GM12801 (cell line): Measurements from ENCODE around the gene LINS1.

Experiments
- TF ChIP-seq, protein P1 (sequence below): IDR thresholded peaks from one replicate; pipeline ENCODE4 v1.5.1; 2011; ENCODE audit warnings: control low read depth; ENCODE audit not compliant: insufficient read length; ENCODE audit errors: extremely low read depth

LINS1 gene

DNA sequence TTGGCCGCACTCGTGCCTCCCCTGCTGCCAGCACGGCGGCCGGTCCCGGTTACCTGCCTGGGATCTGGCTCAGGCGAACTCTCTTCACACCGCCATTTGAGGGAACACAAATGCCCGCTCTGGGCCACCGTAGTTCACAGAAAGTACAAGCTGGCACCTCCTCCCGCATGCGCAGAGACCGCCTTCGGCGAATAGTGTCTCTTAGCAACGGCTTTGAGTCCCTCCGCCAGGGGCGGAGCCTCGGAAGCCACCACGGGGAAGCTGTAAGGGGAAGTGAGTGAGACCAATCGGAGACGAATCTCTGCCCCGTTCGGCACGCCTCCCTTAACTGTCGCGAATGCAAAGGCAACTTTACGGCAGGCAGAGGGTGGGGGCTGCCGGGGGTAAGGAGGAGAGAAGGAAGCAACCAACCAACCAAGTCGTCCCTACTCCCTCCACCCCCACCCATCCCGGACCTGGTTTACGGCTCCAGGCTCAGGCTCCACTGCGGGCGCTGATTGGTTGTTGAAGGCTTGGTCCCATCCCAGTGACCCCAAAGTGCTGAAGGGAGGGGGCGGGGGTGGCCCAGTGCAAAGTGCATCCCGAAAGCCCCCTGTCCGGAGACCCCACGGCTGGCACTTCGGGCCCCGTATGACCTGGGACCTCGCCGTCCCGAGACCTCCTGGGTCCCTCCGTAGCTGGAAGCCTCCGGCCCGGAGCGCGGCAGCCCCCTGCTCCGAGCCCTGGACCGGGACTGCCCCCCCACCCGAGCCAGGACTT is at the start of gene LINS1, which contains the start of gene ASB7:
Gene LINS1, minus strand, starts transcription at position 121 of the 759 bp plus-strand sequence. CDS start 21,342 bp downstream, outside the sequence.
Gene ASB7, plus strand, starts transcription at position 526 of the 759 bp plus-strand sequence. CDS start 9,628 bp downstream, outside the sequence.
- TF ChIP-seq, protein P1, sequence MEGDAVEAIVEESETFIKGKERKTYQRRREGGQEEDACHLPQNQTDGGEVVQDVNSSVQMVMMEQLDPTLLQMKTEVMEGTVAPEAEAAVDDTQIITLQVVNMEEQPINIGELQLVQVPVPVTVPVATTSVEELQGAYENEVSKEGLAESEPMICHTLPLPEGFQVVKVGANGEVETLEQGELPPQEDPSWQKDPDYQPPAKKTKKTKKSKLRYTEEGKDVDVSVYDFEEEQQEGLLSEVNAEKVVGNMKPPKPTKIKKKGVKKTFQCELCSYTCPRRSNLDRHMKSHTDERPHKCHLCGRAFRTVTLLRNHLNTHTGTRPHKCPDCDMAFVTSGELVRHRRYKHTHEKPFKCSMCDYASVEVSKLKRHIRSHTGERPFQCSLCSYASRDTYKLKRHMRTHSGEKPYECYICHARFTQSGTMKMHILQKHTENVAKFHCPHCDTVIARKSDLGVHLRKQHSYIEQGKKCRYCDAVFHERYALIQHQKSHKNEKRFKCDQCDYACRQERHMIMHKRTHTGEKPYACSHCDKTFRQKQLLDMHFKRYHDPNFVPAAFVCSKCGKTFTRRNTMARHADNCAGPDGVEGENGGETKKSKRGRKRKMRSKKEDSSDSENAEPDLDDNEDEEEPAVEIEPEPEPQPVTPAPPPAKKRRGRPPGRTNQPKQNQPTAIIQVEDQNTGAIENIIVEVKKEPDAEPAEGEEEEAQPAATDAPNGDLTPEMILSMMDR, result no peak

- TF ChIP-seq, protein P1, result no peak
Measured at GRCh38 chr15:100651253-100651652, 49.3 kb upstream of the LINS1 start.

DNA sequence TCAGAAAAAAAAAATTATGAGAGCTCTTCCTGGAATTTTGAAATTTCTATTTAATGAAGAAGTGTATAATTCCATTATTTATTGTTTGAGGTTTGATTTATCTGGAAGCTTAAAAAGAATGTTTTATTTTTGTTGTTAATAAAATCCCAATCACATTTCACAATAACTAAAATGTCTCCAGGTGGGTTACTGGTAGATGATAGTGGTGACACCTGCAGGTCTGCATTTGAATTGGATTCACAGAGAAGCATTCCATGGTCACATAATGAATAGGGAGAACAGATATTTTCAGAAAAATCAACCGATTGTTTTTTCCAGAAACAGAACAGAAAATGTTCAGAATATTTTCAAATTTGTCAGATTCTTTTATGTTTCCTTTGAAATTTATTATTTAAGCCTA is 48.7 kb upstream of the LINS1 start:
- TF ChIP-seq, protein P1, result no peak

- TF ChIP-seq, protein P1, result no peak
Measured at GRCh38 chr15:100648951-100649350, 47.0 kb upstream of the LINS1 start.

DNA sequence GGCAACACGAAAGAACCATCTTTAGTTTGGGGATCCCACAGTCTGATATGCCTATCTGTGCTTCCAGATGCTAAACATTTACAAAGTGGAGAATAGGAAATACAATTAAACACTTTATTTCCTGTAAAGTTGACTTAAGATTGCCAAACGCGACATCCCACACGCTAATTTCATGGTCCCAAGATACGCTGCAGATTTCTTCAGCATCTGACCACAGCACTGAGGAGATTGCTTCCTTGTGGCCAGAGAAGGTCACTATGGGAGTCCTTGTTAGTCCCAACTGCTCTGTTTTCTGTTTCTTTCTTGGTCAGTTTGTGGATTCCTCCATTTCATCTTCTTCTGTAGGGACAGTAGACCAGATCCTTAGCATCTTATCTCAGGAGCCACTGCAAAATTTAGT is 43.7 kb upstream of the LINS1 start:
- TF ChIP-seq, protein P1, result no peak

GRCh38 chr15:100642950-100643338 is 41.0 kb upstream of the LINS1 start:
- TF ChIP-seq, protein P1, result no peak

GRCh38 chr15:100642213-100642949 is 40.4 kb upstream of the LINS1 start:
- TF ChIP-seq, protein P1, result no peak
